SK-MEL-5 (cell line): ENCODE results near the gene PSD2. TPM values are rescaled to one million over a fixed set of nuclear protein-coding genes. Genes with fewer than 3 reads are reported as not detected.

Source experiments
- DNase-seq: peaks from one replicate; pipeline ENCODE4 v3.0.0-alpha.2; 2016; ENCODE audit warnings: low read depth, low spot score
- in situ Hi-C: cut with HindIII; loops from 2 replicates; pipeline ENCODE4 v1.10.0; 2016; ENCODE audit warnings: low sequenced_read_pairs, high pct_unique_total_duplicates, low pct_unique_long_range_greater_than_20kb
- polyA plus RNA-seq, 2 experiments: library from polyadenylated mRNA; depleted of rRNA; stranded (reverse); fragments of >200 nt; gene quantifications; 2 replicates each; pipeline ENCODE4 v1.2.3, GENCODE V29; 2015
- total RNA-seq: library from RNA; depleted of rRNA; stranded (reverse); fragments of >200 nt; shearing (Covaris generic); gene quantifications from 2 replicates; pipeline ENCODE4 v1.2.3, GENCODE V29; 2014; rRNA removed

The PSD2 gene
- 0.08 TPM in 2 replicates for total RNA-seq
- 0.43 and 0.72 TPM in 2 replicates for polyA plus RNA-seq (2015; cell fraction: cytosol; rRNA removed)
- 1.5 and 2.1 TPM in 2 replicates for polyA plus RNA-seq (2015; cell fraction: nucleus; rRNA removed)

- in situ Hi-C loops = no loop called here
- no peak for DNase-seq
Observed at GRCh38 chr5:139795074-139796001, at the start of gene PSD2. TSS of gene PSD2 (plus strand) at chr5:139795808. CDS start at chr5:139809441, 13,633 bp downstream.

- in situ Hi-C loops = no loop called here
- DNase-seq = no peak
Observed at GRCh38 chr5:139746691-139747582, 48.7 kb upstream of the PSD2 start.

GRCh38 chr5:139747583-139748504 is 47.8 kb upstream of the PSD2 start:
- in situ Hi-C loops = no loop called here
- no peak for DNase-seq

DNA sequence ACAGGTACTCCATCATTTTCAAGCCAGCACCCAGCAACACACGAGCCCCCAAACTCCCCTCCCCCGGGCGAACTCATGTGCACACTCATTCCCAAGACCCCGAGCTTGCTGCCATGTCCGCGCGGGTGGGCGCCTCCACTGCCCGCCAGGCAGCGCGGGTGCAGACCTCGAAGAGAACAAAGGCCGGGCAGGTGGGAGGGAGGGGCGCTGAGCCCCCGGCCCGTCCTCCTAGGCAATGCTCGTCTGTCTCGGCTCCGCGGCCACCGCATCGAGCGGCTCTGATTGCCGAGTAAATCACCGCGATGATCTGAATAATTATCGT is 47.1 kb upstream of the PSD2 start:
- in situ Hi-C loops = no loop called here

DNA sequence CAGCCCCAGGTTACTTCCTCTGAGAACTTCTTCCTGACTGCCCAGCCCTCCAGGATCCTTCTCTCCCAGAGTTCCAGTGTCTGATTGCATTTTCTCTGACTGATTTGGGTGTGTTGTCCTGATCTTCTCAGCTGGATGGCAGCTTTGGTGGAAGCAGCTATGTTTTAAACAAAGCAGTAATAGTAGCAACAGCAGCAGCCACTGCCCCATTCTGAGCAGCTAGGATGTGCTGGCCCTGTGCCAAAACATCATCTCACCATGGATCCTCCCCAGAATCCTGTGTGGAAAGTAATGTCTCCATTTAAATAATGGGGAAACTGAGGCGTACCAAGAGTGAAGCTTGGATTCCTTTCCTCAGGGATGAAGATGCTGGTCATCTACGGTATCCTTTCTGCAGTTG is 46.4 kb upstream of the PSD2 start:
- DNase-seq = no peak
- in situ Hi-C loops = no loop called here

More for the DNA sequence above, 47.1 kb upstream of the PSD2 start:
- DNase-seq = no peak

- DNase-seq = no peak
- in situ Hi-C loops = no loop called here
Observed at GRCh38 chr5:139751236-139751635, 44.4 kb upstream of the PSD2 start.

- in situ Hi-C loops = no loop called here
- DNase-seq = no peak
Observed at GRCh38 chr5:139752506-139753473, 42.8 kb upstream of the PSD2 start.

GRCh38 chr5:139755892-139756671 is 39.5 kb upstream of the PSD2 start:
- in situ Hi-C loops = no loop called here
- no peak for DNase-seq

GRCh38 chr5:139756971-139757370 is 38.6 kb upstream of the PSD2 start:
- in situ Hi-C loops = no loop called here
- no peak for DNase-seq

DNA sequence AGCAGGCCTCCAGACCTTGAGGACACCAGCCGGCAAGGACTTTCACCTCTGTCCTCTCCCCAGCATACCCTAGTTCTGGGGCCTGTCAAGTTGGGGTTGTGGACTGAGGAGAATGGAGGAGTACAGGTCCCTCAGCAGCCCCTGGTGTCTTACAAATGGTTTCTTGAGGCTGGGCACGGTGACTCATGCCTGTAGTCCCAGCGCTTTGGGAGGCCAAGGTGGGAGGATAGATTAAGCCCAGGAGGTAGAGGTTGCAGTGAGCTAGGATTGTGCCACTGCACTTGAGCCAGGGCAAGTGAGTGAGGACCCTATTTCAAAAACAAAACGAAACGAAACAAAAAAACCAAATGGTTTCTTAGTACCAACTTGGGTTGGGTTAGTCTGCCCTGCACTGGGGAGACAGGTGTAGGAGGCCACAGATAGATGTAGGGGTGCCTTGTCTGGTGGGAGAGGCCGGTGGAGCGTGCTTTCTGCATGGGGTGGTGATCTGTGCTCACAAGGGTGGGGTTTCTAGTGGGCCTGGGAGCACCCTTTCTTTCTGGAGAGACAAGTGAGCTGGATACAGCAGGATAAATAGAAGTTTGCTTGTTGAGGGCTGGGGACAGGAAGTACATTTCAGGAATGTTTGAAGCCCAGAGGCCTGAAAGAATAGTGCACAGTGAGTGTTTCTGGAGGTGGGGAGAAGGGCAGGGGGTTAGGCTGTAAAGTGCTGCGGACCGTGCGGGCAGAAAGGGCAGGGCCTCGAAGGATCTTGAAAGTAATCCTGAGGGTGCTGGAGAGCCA is 37.7 kb upstream of the PSD2 start:
- in situ Hi-C loops = no loop called here
- DNase-seq = peak; percentile 39

DNA sequence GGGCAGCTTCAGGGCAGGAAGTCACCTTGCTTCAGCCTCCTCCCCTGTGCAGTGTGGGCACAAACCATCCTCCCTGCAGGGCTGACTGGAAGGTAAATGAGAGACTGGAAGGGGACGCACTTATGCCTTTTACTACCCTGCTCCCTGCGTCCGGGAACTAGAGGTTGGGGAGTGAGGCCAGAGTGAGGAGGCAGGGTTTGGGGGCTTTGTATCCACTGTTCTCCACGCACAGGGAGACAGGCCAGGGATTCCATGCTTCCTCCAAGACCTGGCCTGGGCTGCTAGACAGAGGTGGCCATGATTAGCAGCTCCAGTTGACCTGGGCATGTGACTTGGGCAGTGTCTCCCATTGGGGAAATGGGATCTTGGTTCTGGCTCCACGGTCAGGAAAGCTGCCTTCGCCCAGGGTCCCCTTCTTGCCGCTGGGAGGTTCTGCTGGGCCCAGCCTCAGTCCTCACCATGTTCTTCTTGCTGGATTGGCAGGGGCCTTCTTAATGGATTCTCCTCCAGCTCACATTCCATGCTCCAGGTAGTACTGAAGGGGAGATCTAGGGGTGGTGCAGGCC is 37.0 kb upstream of the PSD2 start:
- no peak for DNase-seq

DNA sequence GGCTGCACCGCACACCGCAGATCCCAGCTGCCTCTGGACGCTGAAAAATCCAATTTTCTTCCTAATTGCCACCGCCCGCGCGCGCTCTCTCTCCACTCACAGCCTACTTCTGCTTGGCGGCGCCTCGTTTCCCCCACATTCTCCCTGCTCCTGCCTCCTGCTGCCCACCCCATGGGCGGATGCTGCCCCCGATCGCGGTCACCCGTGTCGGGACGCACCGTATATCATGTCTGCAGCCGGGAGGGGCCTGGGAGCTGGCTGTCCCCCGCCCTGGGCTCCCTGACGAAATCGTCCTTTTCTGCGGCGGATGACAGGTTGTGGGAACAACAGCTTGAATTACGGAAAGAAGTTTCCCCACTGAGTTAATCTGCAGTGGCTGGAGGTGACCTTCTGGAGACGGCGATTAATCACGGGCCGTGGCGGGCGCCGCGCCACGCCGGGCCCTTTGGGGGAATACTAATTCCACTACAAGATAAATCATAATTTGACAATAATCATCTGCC is 36.3 kb upstream of the PSD2 start:
- in situ Hi-C loops = no loop called here

More for the DNA sequence above, 37.0 kb upstream of the PSD2 start:
- in situ Hi-C loops = no loop called here

DNA sequence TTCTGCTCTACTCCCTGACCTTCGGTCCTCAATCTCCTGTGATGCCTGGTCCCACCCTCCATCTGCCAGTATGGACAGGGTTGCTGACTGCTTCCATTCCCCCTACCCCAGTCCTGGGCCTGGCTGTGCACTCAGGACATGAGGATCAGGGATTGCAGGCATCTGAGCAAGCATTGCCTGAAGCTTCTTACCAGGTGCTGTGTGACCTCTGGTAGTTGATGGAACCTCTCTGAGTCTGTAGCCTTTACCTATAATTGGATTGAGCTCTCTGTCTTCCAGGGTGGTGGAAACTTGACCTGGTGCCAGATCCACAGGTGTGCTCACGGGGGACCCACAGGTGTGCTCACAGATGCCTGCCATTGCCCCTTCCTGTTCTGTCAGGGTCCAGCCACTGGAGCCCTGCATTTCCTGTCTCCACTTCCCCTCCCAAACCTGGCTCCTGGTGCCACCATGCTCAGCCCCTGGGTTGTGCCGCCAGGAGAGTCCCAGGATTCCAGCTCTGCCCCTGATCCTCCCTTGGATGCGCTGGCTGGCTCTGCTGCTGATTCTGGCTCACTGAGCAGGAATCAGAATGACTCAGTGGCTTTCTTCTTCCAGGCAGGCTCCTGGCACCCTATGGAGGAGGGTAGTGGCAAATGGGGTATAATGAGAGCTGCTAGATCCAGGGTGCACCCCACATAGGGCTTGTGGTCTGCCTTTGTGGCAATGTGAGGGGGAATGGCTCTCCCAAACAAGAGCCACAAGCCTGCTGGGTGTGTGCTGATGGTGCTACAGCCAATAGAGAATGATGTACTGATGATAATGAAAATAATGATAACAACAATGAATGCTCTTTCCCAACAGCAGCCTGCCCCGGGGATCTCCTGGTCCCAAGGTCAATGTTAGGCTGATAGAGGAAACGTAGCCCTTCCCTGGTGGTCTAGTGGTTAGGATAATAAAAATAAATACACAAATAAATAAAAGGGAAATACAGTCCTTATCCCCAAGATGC is 35.2 kb upstream of the PSD2 start:
- DNase-seq = no peak
- in situ Hi-C loops = no loop called here

More for the DNA sequence above, 36.3 kb upstream of the PSD2 start:
- DNase-seq = no peak
